Right lobe of liver (tissue), 6 donors: Measurements from ENCODE around the gene HMGN3. TPM values are rescaled to one million over a fixed set of nuclear protein-coding genes. Genes with fewer than 3 reads are reported as not detected.

ENCODE experiments used
- ATAC-seq, 4 donors: fragments of 200-7000 bp; cut with Tn5 transposase; one replicate each; pipeline ENCODE4 v1.9.1; 2020; ENCODE audit warnings: mild to moderate bottlenecking in 4 of 4, moderate library complexity in 4 of 4
- DNase-seq, 3 donors: peaks; one replicate each; pipeline ENCODE4 v3.0.0-alpha.2; 2020
- H3K27ac ChIP-seq, 3 donors: fragments of 200-600 bp; one replicate each; pipeline ENCODE4 v1.8.0; 2022
- H3K27me3 ChIP-seq, 2 donors: fragments of 200-600 bp; one replicate each; pipeline ENCODE4 v1.8.0; 2022
- H3K36me3 ChIP-seq, 4 donors: fragments of 200-600 bp; sonication (generic) in 1 of 4; one replicate each; pipeline versions ENCODE4 v1.5.1 to v1.8.0; 2017 to 2022; ENCODE audit warnings: control low read depth in 1 of 4
- H3K4me1 ChIP-seq, 4 donors: fragments of 200-600 bp; sonication (generic) in 1 of 4; one replicate each; pipeline versions ENCODE4 v1.5.1 to v1.8.0; 2017 to 2022; ENCODE audit warnings: control low read depth in 1 of 4
- H3K4me3 ChIP-seq, 3 donors: fragments of 200-600 bp; one replicate each; pipeline ENCODE4 v1.8.0; 2022
- H3K9me3 ChIP-seq, 4 donors: fragments of 200-600 bp; sonication (generic) in 1 of 4; one replicate each; pipeline versions ENCODE4 v1.5.1 to v1.8.0; 2017 to 2022; ENCODE audit warnings: control low read depth in 1 of 4
- POLR2A ChIP-seq: fragments of 450-650 bp; IDR thresholded peaks from one replicate; pipeline ENCODE4 v1.6.1; 2017; ENCODE audit warnings: antibody characterized with exemption, mild to moderate bottlenecking
- WGBS: methylation state at CpG from one replicate; pipeline ENCODE4 v1.1.6; 2018; ENCODE audit warnings: low coverage, low lambda C conversion rate; ENCODE audit not compliant: insufficient coverage; ENCODE audit errors: missing lambda C conversion rate; 5-methylcytosine and 5-hydroxymethylcytosine counted together
- intact Hi-C, 2 donors: fragments of 100-400 bp; cut with DNase I; formaldehyde crosslinking; loops; one replicate each; pipeline versions ENCODE4 v1.11.2 to v1.14.1; 2022
- total RNA-seq, 6 experiments: library from RNA; depleted of rRNA in 2 of 6; stranded (reverse); fragments of >200 nt in 2 of 6; fragmentation: NEBNext Ultra II Directional in 3 of 6; extraction: Animal tissue kit (Norgen Biotek cat#: 25700) in 3 of 6; gene quantifications; one replicate each; pipeline versions ENCODE4 v1.1.0 to v1.2.4, GENCODE V29; 2016 to 2023
- TF ChIP-seq, protein P1 (sequence below), 4 donors: fragments of 200-600 bp in 3 of 4; fragments of 450-650 bp in 1 of 4; IDR thresholded peaks; one replicate each; pipeline versions ENCODE4 v1.5.1 to v1.8.0; 2016 to 2022; ENCODE audit warnings: antibody characterized with exemption in 4 of 4, mild to moderate bottlenecking in 2 of 4
- donor health status: DM: no; HTN: yes; CAD: no.
- donor health status: DM: no; HTN: no; CAD: no.
- donor health status: DM: no; HTN: no; CAD: no.
- donor health status: DM: no; HTN: yes; CAD: no.
- donor health status: DM: no; HTN: yes; CAD: no.

Gene HMGN3
- total RNA-seq, 6 experiments from 2014 or later, result 25.5 to 37.3 (median 32.9) TPM

GRCh38 chr6:79231666-79232065 lies 2.8 kb downstream of the HMGN3 start:
- H3K9me3 ChIP-seq, result no peaks in the 10 kb centered on the region
- intact Hi-C loops, result no loop called here
- H3K36me3 ChIP-seq, result no peaks in the 10 kb centered on the region
- H3K27me3 ChIP-seq, result no peaks in the 10 kb centered on the region
- DNase-seq (no peak), ATAC-seq (no peak)
- TF ChIP-seq, protein P1, sequence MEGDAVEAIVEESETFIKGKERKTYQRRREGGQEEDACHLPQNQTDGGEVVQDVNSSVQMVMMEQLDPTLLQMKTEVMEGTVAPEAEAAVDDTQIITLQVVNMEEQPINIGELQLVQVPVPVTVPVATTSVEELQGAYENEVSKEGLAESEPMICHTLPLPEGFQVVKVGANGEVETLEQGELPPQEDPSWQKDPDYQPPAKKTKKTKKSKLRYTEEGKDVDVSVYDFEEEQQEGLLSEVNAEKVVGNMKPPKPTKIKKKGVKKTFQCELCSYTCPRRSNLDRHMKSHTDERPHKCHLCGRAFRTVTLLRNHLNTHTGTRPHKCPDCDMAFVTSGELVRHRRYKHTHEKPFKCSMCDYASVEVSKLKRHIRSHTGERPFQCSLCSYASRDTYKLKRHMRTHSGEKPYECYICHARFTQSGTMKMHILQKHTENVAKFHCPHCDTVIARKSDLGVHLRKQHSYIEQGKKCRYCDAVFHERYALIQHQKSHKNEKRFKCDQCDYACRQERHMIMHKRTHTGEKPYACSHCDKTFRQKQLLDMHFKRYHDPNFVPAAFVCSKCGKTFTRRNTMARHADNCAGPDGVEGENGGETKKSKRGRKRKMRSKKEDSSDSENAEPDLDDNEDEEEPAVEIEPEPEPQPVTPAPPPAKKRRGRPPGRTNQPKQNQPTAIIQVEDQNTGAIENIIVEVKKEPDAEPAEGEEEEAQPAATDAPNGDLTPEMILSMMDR (IDR thresholded peaks at IDR 0.05), result no peak
- no peak for TF ChIP-seq POLR2A
- H3K27ac ChIP-seq, result no peak overlapping the region
- no peaks in the 10 kb centered on the region for H3K4me1 ChIP-seq
- H3K4me3 ChIP-seq, result no peak overlapping the region

DNA sequence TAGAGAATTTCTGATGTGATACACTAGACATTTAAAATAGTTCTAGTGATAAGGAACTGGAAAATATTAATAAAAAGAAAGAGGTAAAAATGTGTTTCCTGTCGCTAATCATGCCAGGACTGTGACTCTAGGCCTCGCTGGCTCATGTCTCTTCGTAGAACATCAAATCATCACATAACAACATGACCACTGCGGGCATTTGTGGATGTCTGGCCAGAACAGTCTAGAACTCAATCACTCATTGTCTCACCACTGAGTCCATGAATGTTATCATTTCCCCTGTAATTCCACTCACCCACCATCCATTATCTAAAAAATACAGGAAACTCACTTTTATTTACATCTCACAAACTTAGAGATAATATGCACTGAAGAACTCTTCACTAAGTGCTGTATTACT lies 3.4 kb downstream of the HMGN3 start:
- TF ChIP-seq POLR2A, result no peak
- TF ChIP-seq, protein P1 (IDR thresholded peaks at IDR 0.05), result no peak
- no peak for ATAC-seq
- H3K27ac ChIP-seq, result no peak overlapping the region
- H3K4me3 ChIP-seq, result no peak overlapping the region
- WGBS, result 92% methylated on average over 4 of the region's 4 CpGs
- H3K9me3 ChIP-seq, result no peaks in the 10 kb centered on the region
- DNase-seq, result no peak
- H3K36me3 ChIP-seq, result no peaks in the 10 kb centered on the region
- H3K4me1 ChIP-seq, result no peaks in the 10 kb centered on the region
- no peaks in the 10 kb centered on the region for H3K27me3 ChIP-seq
- intact Hi-C loops, result no loop called here

GRCh38 chr6:79230149-79230548 lies 4.3 kb downstream of the HMGN3 start:
- no peaks in the 10 kb centered on the region for H3K27me3 ChIP-seq
- intact Hi-C loops, result no loop called here
- H3K36me3 ChIP-seq, result no peaks in the 10 kb centered on the region
- no peak overlapping the region for H3K27ac ChIP-seq
- ATAC-seq (no peak), DNase-seq (no peak)
- TF ChIP-seq, protein P1 (IDR thresholded peaks at IDR 0.05), result no peak
- no peak for TF ChIP-seq POLR2A
- 40% methylated on average over 2 of the region's 2 CpGs for WGBS
- no peaks in the 10 kb centered on the region for H3K9me3 ChIP-seq
- no peaks in the 10 kb centered on the region for H3K4me1 ChIP-seq
- H3K4me3 ChIP-seq, result no peak overlapping the region

DNA sequence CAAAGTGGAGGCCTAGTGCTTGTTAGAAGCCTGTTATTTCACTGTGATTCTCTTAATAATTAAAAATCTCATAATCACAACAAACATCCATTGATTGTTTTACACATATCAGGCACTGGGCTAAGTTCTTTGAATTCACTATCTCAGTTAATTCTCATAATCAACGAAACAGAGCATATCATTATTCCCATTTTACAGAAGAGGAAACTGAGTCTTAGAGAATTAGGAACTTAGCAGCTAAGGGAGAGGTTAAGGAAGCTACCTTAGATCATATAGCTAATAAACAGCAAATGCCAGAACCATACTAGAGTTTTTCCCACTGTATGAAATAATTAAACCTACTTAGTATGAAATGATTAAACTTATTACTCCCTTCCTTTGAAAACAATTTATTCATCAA lies 7.0 kb downstream of the HMGN3 start:
- DNase-seq (no peak), ATAC-seq (no peak)
- H3K4me1 ChIP-seq, result peaks cover 0 to 6% (median 0%) of the 10 kb centered on the region in 4 donors
- intact Hi-C loops, result no loop called here
- H3K9me3 ChIP-seq, result no peaks in the 10 kb centered on the region
- no peak for TF ChIP-seq POLR2A
- TF ChIP-seq, protein P1 (IDR thresholded peaks at IDR 0.05), result no peak
- WGBS, result 94% methylated on average over 1 of the region's 1 CpG
- H3K36me3 ChIP-seq, result no peaks in the 10 kb centered on the region
- no peaks in the 10 kb centered on the region for H3K27me3 ChIP-seq
- no peak overlapping the region for H3K4me3 ChIP-seq
- H3K27ac ChIP-seq, result no peak overlapping the region

DNA sequence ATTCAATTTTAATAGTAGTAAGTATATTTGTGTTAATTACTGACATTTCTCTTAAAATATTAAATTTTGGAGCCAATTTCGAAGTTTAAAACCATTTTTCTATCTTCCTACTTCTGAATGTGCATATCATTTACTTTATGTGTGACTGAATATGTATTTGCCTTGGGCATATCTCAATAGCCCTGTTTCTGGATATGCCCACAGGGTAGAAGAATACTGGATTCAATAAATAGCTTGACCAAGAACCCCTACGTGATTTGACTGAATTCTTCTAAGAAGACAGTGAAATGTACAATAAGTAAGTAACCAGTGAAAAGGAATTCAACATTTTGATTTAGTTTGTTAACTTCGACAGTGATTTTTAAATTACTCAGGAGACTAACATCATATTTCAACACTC lies 7.8 kb downstream of the HMGN3 start:
- Histone ChIP-seq H3K27ac (no peak overlapping the region), H3K9me3 (no peaks in the 10 kb centered on the region), H3K4me3 (no peak overlapping the region), H3K36me3 (no peaks in the 10 kb centered on the region), H3K27me3 (no peaks in the 10 kb centered on the region), H3K4me1 (peaks cover 0 to 6% (median 0%) of the 10 kb centered on the region in 4 donors)
- intact Hi-C loops, result no loop called here
- TF ChIP-seq, protein P1 (IDR thresholded peaks at IDR 0.05), result no peak
- no peak for TF ChIP-seq POLR2A
- no peak for DNase-seq
- 95% methylated on average over 3 of the region's 3 CpGs for WGBS
- ATAC-seq, result no peak
